ENCODE data around the gene FZD2. TPM values are rescaled to one million over a fixed set of nuclear protein-coding genes. Genes with fewer than 3 reads are reported as not detected.

The FZD2 gene
- total RNA-seq, 1 donor from 2014 or later, result 7.4 TPM

DNA sequence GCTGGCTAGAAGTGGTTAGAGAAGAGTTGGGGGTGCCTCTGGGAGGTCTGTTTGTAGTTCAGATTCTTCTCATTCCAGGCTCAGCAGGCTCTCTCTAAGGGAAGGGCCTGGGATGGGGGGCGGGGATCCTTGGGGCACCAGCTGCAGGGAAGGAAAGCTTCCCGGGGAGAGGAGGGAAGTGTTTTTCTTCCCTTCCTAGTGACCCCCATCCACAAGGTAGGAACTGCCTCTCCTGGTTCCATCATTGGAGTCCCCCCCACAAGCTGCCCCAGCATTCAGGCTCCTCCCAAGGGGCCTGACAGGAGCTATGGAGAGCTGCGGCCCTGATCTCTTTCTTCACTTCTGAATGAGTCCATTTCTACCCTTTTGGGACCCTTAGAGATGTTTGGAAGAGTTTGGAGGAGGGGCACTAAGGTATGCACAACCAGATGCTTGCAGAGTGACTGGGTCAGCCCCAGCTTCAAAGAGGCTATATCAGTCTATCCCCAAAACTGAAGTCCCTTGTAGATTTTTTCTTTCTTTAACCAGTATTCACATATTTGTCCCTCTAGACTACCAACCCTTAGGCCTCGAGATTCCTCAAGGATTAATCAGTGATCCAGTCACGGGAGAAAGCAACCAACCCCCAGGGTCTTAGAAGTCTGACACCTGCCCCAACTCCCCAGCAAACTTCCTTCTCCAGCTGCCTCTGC, 13.9 kb upstream of the FZD2 start:
- intact Hi-C loops (cut with DNase I), result no loop called here
- no peak overlapping the region for H3K4me3 ChIP-seq
- ATAC-seq, result peak; percentile 79 to 82
- peak; percentile 52 for DNase-seq
- peaks cover 14% of the 10 kb centered on the region for H3K27me3 ChIP-seq (ENCODE audit: low read depth)
- TF ChIP-seq, protein P1, sequence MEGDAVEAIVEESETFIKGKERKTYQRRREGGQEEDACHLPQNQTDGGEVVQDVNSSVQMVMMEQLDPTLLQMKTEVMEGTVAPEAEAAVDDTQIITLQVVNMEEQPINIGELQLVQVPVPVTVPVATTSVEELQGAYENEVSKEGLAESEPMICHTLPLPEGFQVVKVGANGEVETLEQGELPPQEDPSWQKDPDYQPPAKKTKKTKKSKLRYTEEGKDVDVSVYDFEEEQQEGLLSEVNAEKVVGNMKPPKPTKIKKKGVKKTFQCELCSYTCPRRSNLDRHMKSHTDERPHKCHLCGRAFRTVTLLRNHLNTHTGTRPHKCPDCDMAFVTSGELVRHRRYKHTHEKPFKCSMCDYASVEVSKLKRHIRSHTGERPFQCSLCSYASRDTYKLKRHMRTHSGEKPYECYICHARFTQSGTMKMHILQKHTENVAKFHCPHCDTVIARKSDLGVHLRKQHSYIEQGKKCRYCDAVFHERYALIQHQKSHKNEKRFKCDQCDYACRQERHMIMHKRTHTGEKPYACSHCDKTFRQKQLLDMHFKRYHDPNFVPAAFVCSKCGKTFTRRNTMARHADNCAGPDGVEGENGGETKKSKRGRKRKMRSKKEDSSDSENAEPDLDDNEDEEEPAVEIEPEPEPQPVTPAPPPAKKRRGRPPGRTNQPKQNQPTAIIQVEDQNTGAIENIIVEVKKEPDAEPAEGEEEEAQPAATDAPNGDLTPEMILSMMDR (IDR thresholded peaks at IDR 0.05), result no peak
- H3K4me1 ChIP-seq, result no peaks in the 10 kb centered on the region
- peak overlapping the region; percentile 59 for H3K27ac ChIP-seq
- H3K36me3 ChIP-seq, result no peaks in the 10 kb centered on the region
- no peaks in the 10 kb centered on the region for H3K9me3 ChIP-seq

DNA sequence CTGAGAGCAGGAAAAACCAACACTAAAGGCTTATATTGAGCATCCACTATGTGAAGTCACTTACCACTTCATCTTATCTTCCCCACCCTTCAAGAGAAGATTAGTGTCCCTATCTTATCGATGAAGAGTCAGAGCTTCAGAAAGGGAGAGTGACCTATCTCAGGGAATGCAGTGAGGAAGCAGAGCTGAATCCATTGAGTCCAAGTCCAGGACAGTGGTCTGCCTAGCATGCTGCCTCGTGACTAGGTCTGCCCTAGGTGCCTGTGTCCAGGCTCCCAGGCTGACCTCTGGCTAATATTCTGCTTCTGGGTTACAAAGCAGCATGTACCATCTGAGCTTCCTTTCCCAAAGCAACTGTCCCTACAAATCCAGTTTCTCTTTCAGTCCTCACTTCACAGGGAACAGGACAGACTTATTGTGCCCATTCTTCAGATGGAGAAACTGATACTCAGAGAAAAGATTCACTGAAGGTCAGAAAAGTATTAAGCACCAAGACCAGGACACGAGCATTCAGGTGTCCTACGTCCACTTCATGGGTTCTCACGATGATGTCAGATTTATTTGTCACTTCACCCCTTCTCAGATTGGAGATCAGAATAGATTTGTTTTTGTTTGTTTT, 13.3 kb upstream of the FZD2 start:
- no peaks in the 10 kb centered on the region for H3K36me3 ChIP-seq
- ATAC-seq (peak in 1 of 2 donors; percentile 24), DNase-seq (no peak)
- H3K4me3 ChIP-seq, result no peak overlapping the region
- TF ChIP-seq, protein P1 (IDR thresholded peaks at IDR 0.05), result no peak
- no peaks in the 10 kb centered on the region for H3K9me3 ChIP-seq
- intact Hi-C loops (cut with DNase I), result no loop called here
- peaks cover 14% of the 10 kb centered on the region for H3K27me3 ChIP-seq (ENCODE audit: low read depth)
- H3K4me1 ChIP-seq, result no peaks in the 10 kb centered on the region
- H3K27ac ChIP-seq, result peak overlapping the region; percentile 59

DNA sequence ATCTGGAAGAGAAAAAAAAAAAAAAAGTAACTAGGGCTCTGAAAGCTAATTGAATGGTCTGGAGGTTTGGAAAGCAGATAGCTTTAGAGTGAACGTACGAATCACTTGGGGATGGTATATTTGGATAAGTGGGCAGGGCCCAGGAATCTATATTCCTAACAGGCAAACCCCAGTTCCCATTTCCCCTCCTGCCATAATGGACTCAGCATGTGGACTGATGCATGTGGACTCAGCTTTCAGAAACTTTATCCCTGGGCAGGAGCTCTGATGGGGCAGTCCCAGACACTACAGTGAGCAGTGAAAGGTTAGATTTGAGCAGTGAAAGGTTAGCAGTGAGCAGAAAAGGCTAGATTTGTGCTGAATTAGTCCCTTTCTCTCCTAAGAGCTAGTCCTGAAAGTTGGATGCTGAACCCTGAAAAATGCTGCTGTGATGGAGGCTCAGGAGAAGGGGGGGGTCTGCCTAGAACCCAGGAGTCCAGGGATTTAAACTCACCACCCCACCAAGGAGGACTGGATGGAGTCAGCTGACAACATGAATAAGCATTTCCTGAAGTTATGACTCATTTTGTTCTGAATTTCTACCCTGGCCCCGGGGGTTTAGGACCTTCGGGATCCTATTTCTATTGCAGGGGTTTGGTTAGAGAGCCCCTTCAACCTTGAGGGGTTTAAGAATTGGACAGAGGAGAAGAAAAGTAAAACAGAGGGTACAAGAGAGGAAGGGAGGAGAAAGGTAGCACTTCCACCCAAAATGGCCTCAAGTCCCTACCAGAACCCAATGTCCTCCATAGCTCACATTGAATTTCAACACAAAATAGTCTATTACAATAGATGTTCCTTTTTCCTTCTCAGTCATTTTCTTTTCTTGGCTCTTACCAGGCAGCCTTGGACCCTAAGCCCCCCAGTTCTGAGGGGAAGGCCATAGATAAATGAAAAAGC, 10.3 kb upstream of the FZD2 start:
- intact Hi-C loops (cut with DNase I), result no loop called here
- Histone ChIP-seq H3K36me3 (no peaks in the 10 kb centered on the region), H3K4me1 (no peaks in the 10 kb centered on the region), H3K27me3 (ENCODE audit: low read depth) (peaks cover 3% of the 10 kb centered on the region), H3K9me3 (no peaks in the 10 kb centered on the region), H3K4me3 (no peak overlapping the region), H3K27ac (no peak overlapping the region)
- TF ChIP-seq, protein P1 (IDR thresholded peaks at IDR 0.05), result no peak
- DNase-seq (no peak), ATAC-seq (no peak)

DNA sequence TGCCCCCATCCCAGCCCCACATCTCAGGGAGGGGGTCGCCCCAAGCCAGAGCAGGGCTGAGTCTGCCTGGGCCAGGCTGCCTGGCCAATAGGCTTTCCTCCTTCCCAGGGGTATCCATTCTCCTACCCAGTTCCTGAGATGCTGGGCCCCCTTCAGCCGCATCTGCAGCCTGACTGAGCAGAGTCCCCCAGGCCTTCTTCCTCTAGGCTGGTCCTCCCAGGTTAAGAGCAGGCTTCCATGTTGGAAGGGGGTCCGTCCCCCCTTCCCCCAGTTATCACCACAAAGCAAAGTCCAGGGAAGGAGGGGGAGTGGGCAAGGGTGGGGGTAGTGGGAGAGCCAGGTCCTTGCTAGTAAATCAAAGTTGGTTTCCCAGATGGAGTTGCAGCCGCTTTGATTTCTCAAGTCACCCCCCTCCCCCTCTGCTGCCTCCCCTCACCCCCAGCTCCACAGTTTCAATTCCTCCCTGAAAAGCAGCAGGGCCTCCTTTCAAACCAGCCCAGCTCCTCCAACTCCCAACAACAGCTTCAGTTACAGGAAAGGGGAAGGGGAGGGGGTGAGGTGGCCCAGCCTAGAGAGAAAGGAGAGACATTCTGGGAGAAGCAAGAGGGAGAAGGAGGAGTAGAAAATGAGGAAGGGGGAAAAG, 9.5 kb upstream of the FZD2 start:
- DNase-seq, result no peak
- Histone ChIP-seq H3K4me3 (no peak overlapping the region), H3K4me1 (no peaks in the 10 kb centered on the region), H3K36me3 (no peaks in the 10 kb centered on the region), H3K27me3 (ENCODE audit: low read depth) (no peaks in the 10 kb centered on the region), H3K27ac (no peak overlapping the region), H3K9me3 (no peaks in the 10 kb centered on the region)
- intact Hi-C loops (cut with DNase I), result no loop called here
- TF ChIP-seq, protein P1 (IDR thresholded peaks at IDR 0.05), result no peak
- no peak for ATAC-seq
